ENCODE data around the gene ARHGAP42.

DNA sequence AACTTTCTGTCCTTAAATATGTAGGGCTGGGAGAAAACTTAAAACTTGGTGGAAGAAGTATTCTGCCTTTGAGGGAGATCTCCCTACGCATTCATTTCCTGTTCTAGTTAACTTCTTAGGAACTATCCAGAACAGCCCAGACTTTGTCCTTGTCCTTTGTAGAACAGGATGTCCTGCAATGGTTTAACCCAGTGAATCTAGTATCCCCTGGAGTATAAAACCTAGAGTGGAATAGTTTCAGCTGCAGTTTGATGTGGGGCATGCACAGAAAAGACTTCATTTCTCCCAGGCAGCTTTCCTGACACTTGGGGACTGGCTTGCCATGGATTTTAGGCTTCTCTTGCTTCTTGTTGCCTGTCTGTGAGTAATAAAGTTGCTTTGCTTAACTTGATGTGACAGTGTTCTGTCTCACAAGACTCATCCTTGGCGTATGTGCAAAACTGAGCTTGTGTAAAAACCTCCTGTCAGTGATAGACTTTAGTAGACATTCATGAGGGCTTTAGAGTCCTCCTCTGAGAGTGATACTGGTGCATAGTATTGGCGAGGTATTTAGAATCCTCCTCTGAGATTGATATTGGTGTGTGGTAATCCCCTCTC lies 28.2 kb downstream of the ARHGAP42 start:
- TF ChIP-seq, protein P1, sequence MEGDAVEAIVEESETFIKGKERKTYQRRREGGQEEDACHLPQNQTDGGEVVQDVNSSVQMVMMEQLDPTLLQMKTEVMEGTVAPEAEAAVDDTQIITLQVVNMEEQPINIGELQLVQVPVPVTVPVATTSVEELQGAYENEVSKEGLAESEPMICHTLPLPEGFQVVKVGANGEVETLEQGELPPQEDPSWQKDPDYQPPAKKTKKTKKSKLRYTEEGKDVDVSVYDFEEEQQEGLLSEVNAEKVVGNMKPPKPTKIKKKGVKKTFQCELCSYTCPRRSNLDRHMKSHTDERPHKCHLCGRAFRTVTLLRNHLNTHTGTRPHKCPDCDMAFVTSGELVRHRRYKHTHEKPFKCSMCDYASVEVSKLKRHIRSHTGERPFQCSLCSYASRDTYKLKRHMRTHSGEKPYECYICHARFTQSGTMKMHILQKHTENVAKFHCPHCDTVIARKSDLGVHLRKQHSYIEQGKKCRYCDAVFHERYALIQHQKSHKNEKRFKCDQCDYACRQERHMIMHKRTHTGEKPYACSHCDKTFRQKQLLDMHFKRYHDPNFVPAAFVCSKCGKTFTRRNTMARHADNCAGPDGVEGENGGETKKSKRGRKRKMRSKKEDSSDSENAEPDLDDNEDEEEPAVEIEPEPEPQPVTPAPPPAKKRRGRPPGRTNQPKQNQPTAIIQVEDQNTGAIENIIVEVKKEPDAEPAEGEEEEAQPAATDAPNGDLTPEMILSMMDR (IDR thresholded peaks at IDR 0.05; ENCODE audit: low read depth, low read length, poor library complexity, severe bottlenecking) = no peak
- no peak for TF ChIP-seq EZH2phosphoT487 (IDR thresholded peaks at IDR 0.05; ENCODE audit: borderline replicate concordance, low read length)
